SK-N-MC (cell line): ENCODE data around the gene MTUS2.

Experiments used
- EZH2 ChIP-seq: fragments of 200-600 bp; sonication (generic); IDR thresholded peaks from one replicate; pipeline ENCODE4 v1.6.1; 2017; ENCODE audit warnings: antibody characterized with exemption
- FOXP2 ChIP-seq: optimal IDR thresholded peaks from 2 replicates; pipeline ENCODE3; 2011; ENCODE audit warnings: mild to moderate bottlenecking, moderate library complexity; ENCODE audit not compliant: insufficient read depth; ENCODE audit errors: extremely low read length, control extremely low read depth
- POLR2AphosphoS5 ChIP-seq: IDR thresholded peaks from 2 replicates; pipeline ENCODE4 v1.6.1; 2012; ENCODE audit warnings: mild to moderate bottlenecking, low read depth, low read length, borderline replicate concordance

DNA sequence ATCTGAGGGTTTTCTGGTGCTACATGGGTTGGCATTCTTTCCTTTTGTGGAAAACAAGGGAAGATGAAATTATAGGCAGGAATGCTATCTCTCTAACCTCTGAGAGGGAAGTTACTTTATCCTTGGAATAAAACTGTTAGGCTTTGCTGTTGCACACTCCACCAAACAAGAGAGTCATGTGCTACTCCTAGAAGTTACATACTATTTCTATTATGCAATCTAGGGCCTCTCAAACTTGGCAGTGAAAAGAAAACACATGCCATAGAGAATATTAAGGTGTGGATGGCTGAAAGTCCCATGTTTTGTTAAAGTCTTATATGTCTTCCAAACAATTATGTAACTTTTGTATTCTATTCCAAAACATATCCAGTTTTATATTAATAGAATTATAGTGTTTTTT, 407.4 kb downstream of the MTUS2 start:
- TF ChIP-seq POLR2AphosphoS5, result no peak
- TF ChIP-seq EZH2, result no peak
- no peak for TF ChIP-seq FOXP2
